BJ (cell line): ENCODE measurements around the gene TVP23C. TPM values are rescaled to one million over a fixed set of nuclear protein-coding genes. Genes with fewer than 3 reads are reported as not detected.

Experiments
- CTCF ChIA-PET: fragments of 350-600 bp; formaldehyde crosslinking; extraction: SDS; loops from one replicate; lab custom pipeline; 2021; ENCODE audit warnings: antibody characterized with exemption, inconsistent platforms; lab: Yijun Ruan, JAX
- POLR2A ChIA-PET: fragments of 300-600 bp; sonication (Branson Sonifier 250); formaldehyde crosslinking; extraction: SDS; loops from one replicate; lab custom pipeline; 2021; ENCODE audit warnings: antibody characterized with exemption; lab: Charles Lee
- DNase-seq: peaks from one replicate; pipeline ENCODE4 v3.0.0-alpha.2; 2011; ENCODE audit warnings: low read depth
- H3K27me3 ChIP-seq: 2 replicates; pipeline ENCODE4 v1.6.0; 2011; ENCODE audit warnings: low read length; ENCODE audit not compliant: control insufficient read depth, insufficient read depth
- H3K36me3 ChIP-seq: 2 replicates; pipeline ENCODE4 v1.5.1; 2011; ENCODE audit warnings: low read length; ENCODE audit not compliant: control insufficient read depth, insufficient read depth
- H3K4me3 ChIP-seq: 2 replicates; pipeline ENCODE4 v1.5.1; 2011; ENCODE audit warnings: low read depth, mild to moderate bottlenecking, control low read depth, low read length
- polyA plus RNA-seq: library from polyadenylated mRNA; depleted of rRNA; stranded (reverse); fragments of >200 nt; gene quantifications from 2 replicates; pipeline ENCODE4 v1.2.3, GENCODE V29; 2011
- TF ChIP-seq, protein P1 (sequence below): IDR thresholded peaks from 2 replicates; pipeline ENCODE4 v1.5.1; 2011; ENCODE audit warnings: low read depth, mild to moderate bottlenecking, control low read depth, inconsistent platforms, low read length, moderate library complexity; ENCODE audit not compliant: insufficient read depth

The TVP23C gene
- polyA plus RNA-seq, 1 experiment: 5.8 TPM

DNA sequence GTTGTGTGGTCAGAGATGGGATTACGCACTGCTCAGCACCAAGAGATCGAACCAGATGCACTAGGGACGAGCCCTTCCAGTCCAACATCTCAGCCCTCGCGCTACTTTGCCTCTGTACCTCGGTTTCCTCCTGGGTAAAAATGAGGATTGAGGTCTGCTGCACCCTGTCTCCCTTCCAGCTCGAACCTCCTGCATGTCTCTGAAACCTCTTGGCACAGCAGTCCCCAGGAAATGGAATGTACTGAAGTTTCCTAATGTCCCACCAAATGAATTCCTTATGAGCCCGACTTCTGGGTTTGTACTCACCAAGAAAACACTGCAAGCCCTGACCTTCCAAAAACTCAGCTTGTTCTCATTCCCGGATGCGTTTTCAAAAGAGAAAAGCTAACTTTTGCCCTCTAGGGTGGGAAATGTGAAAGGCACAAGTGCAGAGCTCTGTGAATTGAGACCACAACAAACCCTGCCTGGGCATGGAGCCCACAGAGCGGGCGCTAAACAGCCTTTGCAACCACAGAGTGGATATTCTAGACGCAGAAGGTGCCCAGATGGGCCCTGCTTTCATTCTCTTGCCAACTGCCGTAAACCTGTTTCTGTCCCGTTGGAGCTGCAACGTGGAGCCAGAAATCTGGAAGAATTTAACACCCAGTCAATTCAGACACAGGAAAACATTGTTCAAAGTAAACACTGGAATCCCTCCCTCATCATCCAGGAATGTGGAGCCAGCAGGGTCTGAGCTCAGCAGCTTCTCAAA is 106.1 kb downstream of the TVP23C start:
- CTCF ChIA-PET: interaction anchor here (0.7 to 3.9 kb wide), 26 partner anchors 9 to 233 kb away, joined by 3 to 21 read pairs (median 4); no protein-coding TSS in a partner anchor
- Histone ChIP-seq H3K27me3 (no peaks in the 10 kb centered on the region), H3K36me3 (no peaks in the 10 kb centered on the region), H3K4me3 (no peak overlapping the region)
- TF ChIP-seq, protein P1, sequence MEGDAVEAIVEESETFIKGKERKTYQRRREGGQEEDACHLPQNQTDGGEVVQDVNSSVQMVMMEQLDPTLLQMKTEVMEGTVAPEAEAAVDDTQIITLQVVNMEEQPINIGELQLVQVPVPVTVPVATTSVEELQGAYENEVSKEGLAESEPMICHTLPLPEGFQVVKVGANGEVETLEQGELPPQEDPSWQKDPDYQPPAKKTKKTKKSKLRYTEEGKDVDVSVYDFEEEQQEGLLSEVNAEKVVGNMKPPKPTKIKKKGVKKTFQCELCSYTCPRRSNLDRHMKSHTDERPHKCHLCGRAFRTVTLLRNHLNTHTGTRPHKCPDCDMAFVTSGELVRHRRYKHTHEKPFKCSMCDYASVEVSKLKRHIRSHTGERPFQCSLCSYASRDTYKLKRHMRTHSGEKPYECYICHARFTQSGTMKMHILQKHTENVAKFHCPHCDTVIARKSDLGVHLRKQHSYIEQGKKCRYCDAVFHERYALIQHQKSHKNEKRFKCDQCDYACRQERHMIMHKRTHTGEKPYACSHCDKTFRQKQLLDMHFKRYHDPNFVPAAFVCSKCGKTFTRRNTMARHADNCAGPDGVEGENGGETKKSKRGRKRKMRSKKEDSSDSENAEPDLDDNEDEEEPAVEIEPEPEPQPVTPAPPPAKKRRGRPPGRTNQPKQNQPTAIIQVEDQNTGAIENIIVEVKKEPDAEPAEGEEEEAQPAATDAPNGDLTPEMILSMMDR: peak; percentile 64
- peak; percentile 93 for DNase-seq
- POLR2A ChIA-PET: interaction anchor here (0.6 to 1.2 kb wide), 3 partner anchors 194 to 863 kb away, joined by 4 to 7 read pairs (median 6); no protein-coding TSS in a partner anchor

- POLR2A ChIA-PET: interaction anchor here (0.6 to 1.2 kb wide), 3 partner anchors 193 to 863 kb away, joined by 4 to 7 read pairs (median 6); no protein-coding TSS in a partner anchor
- no peak for DNase-seq
- Histone ChIP-seq H3K36me3 (no peaks in the 10 kb centered on the region), H3K4me3 (no peak overlapping the region), H3K27me3 (no peaks in the 10 kb centered on the region)
- TF ChIP-seq, protein P1: no peak
- CTCF ChIA-PET: interaction anchor here (0.7 to 3.9 kb wide), 15 partner anchors 9 to 206 kb away, joined by 3 to 21 read pairs (median 5); no protein-coding TSS in a partner anchor
These were observed 106.8 kb downstream of the TVP23C start for GRCh38 chr17:15456496-15456895.

DNA sequence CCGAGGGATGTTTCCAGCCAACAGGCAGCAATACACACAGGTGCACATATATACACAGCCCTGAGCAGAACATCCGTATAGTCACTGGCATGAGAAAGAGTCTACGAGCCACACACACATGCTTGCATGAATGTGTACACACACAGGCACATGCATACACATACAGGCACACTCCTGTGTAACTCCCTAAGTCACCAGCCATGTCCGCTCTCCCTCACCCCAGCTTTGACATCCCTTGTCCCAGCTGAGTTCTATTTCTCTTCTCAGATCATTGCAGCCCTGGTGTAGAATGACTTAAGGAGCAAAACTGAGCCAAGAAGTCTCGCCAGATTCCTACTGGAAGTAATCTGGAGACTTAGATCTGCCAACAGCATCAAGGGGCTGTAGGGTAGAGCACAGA is 108.9 kb downstream of the TVP23C start:
- Histone ChIP-seq H3K27me3 (no peaks in the 10 kb centered on the region), H3K36me3 (no peaks in the 10 kb centered on the region), H3K4me3 (no peak overlapping the region)
- ChIA-PET CTCF (interaction anchor here (0.6 to 3.9 kb wide), 4 partner anchors 17 to 196 kb away, joined by 3 to 21 read pairs (median 7); no protein-coding TSS in a partner anchor), POLR2A (no interaction called here)
- TF ChIP-seq, protein P1: no peak
- DNase-seq: no peak

DNA sequence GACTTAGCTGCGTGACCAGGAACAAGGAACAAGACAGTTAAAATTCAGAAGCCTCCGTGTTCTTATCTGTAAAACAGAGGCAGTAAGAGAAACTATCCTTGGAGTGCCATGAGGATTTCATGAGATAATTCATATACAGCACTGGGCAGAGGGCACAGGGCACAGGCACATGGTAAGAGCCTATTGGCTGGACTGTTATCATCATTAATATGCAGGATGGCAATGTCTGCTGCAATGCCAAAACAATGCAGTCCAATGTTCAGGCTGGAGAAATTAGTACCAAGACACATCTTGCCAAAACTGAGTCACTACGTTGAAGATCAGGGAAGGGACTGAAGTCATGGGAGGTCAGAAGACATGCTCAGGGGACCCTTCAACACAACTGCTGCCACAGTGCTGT is 109.5 kb downstream of the TVP23C start:
- H3K36me3 ChIP-seq: no peaks in the 10 kb centered on the region
- TF ChIP-seq, protein P1: no peak
- POLR2A ChIA-PET: no interaction called here
- no peaks in the 10 kb centered on the region for H3K27me3 ChIP-seq
- H3K4me3 ChIP-seq: no peak overlapping the region
- CTCF ChIA-PET: interaction anchor here (0.6 kb wide), 1 partner anchor 196 kb away, joined by 3 read pairs; no protein-coding TSS in a partner anchor
- no peak for DNase-seq

GRCh38 chr17:15453246-15453645 is 110.0 kb downstream of the TVP23C start:
- no peak for DNase-seq
- Histone ChIP-seq H3K36me3 (no peaks in the 10 kb centered on the region), H3K4me3 (no peak overlapping the region), H3K27me3 (no peaks in the 10 kb centered on the region)
- TF ChIP-seq, protein P1: no peak
- ChIA-PET CTCF (no interaction called here), POLR2A (no interaction called here)
